CD4-positive, alpha-beta T cell treated with Interleukin-6 for 4 hours (primary cell): ENCODE results near the gene OPA3.

Source experiments
- DNase-seq: peaks from one replicate; pipeline ENCODE4 v3.0.0-alpha.2; 2020; ENCODE audit warnings: mixed read lengths

OPA3 gene

DNA sequence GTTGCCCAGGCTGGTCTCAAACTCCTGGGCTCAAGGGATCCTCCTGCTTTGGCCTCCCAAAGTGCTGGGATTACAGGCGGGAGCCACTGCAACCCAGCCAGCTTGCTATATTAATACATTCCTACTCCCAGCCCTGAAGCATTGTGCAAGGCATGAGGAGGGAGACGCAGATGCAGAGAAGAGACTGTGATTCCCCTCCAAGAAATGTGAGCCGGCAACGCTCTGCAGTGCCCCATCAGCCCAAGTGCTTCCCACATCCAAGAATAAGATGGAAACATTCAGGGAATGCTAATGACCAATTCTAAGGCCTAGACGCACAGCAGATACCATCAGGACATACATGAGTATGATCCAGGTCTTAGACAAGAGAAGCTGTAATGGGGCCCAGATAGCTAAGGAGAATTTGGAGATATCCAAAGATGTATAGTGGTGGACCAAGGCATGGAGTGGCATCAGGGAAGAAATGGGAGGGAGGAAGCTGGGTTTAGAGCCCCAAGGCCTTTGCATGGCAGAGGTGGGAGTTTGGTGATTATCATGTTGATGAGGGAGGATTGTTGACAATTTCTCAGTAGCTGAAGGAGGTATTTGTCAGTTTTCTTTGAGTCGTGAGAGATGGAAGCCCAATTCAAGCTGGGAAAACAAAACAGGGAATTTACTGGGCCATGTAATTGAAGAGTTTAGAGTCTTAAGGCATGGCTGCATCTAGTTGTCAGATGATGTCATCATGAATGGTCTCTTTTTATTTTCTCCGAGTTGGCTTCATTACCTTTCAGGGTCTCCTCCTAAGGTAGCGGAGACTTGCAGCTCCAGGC, 83.5 kb downstream of the OPA3 start:
- no peak for DNase-seq

DNA sequence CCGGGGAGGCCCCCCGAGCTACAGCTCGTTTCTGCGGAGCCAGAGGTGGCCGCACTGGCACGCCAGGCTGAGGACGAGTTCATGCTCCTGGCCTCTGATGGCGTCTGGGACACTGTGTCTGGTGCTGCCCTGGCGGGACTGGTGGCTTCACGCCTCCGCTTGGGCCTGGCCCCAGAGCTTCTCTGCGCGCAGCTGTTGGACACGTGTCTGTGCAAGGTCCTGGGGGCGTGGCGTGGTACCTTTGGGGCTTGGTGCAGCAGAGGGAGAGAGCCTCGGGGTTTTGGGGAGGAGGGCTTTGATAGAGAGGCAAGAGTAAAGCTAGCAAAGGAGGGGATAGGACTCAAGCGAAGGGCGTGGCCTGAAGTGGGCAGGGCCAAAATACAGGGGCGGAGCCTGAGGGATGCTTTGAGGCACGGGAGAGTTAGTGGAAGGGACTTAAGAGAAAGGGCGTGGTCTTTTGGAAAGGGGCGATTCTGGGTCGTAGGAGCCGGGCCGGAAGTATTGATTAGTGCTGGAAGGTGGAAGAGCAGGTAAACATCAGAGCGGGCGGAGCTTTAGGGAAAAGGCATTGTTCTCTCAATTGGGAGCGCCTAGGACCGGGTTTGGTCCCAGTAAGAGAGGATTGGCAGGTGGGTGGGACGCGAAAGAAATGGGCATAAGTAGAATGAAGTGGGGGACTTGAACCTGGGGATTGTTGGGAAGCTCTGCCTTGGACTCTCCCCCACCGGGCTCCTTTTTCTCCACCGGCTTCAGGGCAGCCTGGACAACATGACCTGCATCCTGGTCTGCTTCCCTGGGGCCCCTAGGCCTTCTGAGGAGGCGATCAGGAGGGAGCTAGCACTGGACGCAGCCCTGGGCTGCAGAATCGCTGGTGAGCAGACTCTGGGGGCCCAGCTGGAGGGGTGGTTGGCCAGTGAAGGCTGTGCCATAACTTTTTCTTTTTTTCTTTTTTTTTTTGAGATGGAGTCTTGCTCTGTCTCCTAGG, 85.1 kb downstream of the OPA3 start:
- DNase-seq: peak; percentile 71

DNA sequence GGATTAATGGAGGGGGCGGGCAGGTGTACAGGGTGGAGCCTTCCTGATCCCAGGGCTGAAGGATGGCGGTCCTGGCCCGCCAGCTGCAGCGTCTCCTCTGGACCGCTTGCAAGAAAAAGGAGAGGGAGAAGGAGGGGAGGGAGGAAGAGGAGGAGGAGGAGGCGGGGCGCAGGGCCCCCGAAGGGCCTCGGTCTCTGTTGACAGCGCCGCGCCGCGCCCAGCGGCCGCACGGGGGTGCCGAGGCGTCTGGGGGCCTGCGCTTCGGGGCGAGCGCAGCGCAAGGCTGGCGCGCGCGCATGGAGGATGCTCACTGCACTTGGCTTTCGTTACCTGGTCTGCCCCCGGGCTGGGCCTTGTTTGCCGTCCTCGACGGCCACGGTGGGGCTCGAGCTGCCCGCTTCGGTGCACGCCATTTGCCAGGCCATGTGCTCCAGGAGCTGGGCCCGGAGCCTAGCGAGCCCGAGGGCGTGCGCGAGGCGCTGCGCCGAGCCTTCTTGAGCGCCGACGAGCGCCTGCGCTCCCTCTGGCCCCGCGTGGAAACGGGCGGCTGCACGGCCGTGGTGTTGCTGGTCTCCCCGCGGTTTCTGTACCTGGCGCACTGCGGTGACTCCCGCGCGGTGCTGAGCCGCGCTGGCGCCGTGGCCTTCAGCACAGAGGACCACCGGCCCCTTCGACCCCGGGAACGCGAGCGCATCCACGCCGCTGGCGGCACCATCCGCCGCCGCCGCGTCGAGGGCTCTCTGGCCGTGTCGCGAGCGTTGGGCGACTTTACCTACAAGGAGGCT, 86.0 kb downstream of the OPA3 start, which contains the start of gene PPM1N:
PPM1N (plus strand) TSS at position 33 of the 785 bp plus-strand sequence; CDS start at position 63, 30 bp downstream.
- peak; percentile 77 for DNase-seq

DNA sequence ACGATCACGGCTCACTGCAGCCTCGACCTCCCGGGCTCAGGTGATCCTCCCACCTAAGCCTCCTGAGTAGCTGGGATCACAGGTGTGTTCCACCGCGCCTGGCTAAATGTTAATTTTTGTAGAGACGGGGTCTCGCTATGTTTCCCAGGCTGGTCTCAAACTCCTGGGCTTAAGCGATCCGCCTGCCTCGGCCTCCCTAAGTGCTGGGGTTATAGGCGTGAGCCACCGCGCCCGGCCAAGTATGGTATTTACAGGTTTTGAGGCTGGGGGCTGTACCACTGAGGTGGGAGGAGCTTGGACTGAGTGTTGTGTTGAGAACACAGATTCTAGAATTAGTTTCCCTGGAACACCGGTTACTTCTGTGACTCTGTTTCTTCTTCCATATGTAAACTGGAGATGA, 86.8 kb downstream of the OPA3 start:
- DNase-seq: no peak

DNA sequence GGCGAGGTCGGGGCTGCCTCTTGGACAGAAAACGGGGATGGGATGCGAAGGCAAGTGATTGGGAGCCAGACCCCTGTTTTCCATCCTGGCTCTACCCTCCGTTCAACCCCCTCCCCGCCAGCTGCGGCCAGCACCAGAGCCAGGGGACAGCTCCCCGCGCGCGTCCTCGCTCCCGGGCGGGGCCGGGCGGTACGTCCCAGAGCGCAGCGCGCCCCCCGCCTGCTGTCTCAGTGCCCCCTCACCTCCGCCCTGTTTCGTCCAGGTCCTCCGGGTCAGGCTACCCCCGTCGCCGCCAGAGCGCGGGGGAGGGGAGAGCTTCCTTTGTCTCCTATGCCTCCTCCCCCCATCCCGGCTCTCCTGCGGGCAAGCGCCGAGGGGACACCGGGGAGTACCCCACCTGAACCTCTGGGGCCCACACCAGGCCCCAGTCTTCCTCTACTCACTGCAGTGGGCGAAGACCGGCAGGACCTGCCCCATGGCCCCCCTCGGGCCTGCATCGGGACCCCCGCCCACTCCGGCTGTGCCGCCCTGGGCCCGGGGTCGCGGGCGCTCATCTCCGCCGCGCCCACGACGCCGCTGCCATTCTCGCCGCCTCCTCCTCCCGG, 88.2 kb downstream of the OPA3 start:
- peak; percentile 55 for DNase-seq

DNA sequence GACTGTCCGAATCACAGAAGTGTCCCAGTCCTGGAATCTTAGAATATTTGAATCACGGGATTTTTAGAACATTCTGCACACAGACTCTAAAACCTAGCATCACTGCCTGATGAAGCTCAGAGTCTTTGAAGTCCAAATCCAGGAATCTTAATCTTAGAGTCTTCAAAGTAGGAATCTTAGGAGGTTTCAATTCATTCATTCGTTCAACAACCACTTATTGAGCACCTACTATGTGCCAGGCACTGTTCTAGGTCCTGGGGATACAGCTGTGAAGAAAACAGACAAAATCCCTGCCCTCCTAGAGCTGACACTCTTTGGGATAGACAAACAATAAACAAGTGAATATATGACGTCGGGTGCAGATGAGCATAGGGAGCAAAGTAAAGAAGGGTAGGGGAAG, 89.4 kb downstream of the OPA3 start:
- DNase-seq: no peak

DNA sequence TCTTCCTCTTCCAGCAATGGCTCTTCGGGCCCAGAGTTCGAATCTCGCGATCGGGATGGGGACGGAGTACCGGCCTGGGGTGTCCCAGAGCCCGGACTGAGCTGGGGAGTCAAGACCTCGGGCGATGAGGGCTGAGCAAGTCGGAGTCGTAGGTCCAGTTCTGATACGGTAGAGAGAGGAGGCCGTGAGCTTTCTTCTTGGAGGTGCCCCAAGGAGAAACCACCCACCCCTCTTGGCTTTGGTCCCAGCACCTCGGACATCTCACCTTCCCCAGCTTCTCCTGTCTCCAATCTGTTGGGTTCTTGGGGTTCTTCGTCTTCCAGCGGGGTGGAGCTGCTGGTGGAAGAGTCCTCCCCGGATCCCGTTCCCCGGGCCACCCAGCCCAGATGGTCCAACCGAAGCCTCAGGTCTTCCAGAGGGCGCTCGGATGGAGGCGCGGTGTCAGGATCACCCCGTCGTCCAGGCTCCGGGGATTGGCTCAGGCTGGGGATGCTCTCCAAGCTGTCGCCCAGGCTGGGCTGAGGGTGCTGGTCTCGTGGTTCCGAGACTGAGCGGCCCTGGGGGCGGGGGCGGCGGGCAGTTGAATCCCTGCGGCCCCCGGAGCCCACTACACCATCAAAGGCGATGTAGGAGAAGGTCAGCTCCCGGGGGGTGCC, 90.2 kb downstream of the OPA3 start:
- DNase-seq: no peak

DNA sequence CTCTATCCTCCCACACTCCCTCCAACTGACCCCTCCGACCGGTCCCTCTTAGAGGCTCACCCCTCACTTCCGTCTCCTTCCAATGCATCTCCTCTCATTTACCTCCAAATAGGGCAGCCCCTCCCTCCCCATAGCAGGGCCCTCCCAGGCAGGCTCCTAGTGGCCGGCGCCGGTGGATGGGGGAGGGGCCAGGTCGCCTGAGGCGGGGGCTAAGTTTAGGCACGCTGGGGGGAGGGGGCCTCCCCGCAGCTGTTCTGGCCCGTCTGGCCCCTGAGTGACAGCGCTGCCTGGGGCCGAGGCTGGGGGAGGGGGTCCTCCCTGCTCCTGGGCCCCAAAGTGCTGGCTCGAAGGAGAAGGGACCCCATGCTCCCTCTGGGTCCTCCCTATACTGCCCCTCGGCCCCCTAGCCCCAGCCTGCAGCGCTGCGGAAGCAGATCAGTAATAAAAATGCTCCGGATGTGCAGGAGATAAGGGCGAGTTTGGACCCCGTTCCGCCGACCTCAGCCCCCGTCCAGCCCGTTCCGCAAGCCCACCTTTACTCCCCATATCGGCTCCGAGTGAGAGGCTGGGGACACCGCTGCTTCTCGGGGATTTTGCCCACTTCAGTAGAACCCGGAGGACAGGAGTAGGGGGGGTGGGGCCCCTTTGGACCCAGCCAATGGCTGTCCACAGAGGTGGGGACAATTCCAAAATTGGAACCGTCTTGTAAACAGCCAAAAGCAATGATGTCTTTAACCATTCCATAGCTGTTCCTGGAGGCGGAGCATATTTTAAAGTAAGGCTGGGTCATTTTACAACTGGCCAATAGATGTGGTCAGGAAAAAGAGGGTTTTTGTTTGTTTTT, 91.8 kb downstream of the OPA3 start:
- DNase-seq: no peak

DNA sequence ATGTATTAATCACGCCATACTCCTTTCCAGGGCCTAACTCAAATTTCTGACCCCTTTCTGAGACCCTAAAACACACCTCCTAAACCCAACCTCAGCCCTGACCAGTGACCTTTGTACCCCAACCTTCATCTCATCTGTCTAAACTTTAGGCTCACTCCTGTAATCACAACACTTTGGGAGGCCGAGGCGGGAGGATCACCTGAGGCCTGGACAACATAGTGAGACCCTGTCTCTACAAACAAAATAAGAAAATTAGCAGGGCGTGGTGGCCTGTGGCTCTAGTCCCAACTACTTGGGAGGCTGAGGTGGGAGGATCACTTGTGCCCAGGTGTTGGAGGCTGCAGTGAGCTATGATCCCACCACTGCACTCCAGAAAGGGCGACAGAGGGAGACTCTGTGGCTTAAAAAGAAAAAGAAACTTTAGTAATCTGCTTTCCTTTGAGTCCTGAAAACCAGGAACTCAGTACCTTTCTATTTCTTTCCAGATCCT, 92.4 kb downstream of the OPA3 start:
- DNase-seq: no peak

DNA sequence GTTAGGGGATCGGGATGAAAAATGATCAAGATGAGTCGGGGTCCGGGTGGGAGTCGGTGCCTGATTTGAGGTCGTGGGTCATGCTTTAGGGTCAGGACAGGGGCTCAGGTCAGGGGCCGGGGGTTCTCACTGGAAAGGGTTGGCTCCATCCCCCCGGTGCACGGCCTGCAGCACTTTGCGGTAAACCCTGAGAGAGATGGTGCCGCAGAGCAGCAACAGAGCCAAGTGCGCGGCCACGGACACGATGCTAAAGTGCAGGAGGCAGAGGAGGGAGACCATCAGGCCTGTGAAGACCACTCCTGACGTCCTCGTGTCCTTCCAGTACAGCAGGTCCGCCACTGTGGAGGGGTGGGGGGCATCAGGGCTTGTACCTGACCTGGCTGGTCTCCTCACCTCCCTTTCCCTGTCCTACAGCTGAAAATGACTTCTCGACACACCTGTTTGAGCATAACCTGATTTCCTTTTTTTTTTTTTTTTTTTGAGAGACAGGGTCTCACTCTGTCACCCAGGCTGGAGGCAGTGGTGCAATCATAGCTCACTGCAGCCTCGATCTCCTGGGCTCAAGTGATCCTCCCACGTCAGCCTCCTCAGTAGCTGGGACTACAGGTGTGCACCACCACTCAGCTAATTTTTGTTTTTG, 95.3 kb downstream of the OPA3 start:
- DNase-seq: no peak

DNA sequence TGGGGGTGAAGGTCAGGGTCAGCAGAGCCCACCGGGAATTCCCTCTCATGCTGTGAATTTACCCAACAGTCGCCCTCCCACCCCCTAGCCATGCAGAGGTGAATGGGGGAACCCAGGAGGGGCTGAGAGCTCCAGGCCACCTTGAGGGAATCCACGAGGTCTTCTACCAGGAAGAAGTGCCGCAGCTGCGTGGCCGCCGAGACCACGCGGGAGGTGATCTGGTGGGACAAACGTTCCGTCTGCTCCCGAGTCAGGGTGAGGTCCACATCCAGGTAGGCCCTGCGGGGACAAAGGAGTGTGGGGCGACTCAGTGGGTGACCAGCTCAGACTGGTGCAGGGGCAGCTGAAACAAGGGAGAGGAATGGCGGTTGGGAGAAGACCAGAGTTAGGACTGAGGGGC, 95.9 kb downstream of the OPA3 start:
- no peak for DNase-seq

DNA sequence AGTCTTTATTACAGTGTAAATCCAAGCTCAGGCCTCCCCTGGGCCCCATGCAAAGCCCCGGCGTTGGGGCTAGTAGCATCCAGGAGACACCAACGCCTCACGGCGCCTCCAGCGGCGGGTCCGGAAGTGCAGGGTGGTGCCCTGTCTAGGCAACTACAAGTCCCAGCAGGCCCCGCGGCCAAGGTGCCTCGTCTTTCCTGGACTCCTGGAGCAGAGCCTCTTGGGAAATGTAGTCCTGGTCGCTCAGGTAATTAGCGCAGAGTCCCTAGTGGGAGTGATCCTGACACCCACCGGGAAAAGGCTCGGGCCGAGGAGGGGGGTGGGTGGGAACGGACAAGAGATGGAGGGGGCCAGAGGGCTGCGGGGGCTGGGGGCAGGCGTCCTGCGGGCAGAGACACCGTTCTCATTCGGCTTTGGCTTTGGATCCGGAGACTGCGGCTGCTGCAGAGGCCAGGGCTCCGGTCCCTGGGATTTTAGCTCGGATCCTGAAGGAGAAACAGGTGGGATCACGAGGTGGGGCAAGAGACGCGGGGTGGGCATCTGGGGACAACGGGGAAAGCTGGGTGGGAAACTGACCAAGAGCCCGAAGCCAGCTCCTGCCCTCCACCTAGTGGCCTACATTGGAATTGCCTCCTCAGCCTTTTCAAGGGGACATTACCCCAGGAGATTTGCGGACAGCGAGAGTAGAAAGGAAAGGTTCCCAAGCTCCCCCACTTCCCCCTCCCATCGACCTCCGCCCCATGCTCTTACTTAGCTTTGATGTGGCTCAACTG, 99.1 kb downstream of the OPA3 start:
- peak; percentile 99 for DNase-seq

DNA sequence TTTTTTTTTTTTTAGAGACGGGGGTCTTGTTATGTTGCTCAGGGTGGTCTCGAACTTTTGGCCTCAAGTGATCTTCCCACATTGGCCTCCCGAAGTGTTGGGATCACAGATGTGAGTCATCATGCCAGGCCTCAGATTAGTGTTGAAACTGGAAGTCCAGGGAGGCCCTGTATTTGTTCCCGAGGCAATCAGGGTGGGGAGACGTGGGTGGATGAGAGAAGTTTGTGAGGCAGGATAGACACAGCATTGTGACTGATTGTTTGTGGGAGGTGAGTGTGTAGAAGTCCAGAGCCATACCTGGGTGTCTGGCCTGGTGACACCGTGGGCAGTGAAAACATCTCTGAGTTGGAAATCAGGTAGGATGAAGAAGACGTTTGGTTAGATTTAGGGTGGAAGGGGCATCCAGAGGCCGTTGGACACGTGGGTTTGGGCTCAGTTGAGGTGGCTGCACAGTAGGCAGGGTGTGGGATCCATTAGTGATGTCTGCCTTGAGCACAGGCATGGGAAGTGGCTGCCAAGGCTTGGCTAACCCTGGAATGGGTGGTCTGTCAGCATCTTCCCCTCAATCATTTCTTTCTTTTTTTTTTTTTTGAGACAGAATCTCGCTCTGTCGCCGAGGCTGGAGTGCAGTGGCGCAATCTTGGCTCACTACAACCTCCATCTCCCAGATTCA, 100.2 kb downstream of the OPA3 start:
- no peak for DNase-seq

DNA sequence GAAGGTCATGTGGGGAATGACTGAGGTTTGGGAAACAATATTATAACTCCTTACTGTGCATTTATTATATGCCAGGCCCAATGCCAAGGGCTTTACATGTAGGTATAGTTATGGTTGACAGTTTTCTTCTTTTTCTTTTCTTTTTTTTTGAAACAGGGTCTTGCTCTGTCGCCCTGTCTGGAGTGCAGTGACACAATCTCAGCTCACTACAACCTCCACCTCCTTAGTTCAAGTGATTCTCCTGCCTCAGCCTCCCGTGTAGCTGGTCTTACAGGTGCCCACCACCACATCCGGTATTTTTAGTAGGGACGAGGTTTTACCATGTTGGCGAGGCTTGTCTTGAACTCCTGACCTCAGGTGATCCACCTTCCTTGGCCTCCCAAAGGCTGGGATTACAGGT, 101.6 kb downstream of the OPA3 start:
- no peak for DNase-seq

DNA sequence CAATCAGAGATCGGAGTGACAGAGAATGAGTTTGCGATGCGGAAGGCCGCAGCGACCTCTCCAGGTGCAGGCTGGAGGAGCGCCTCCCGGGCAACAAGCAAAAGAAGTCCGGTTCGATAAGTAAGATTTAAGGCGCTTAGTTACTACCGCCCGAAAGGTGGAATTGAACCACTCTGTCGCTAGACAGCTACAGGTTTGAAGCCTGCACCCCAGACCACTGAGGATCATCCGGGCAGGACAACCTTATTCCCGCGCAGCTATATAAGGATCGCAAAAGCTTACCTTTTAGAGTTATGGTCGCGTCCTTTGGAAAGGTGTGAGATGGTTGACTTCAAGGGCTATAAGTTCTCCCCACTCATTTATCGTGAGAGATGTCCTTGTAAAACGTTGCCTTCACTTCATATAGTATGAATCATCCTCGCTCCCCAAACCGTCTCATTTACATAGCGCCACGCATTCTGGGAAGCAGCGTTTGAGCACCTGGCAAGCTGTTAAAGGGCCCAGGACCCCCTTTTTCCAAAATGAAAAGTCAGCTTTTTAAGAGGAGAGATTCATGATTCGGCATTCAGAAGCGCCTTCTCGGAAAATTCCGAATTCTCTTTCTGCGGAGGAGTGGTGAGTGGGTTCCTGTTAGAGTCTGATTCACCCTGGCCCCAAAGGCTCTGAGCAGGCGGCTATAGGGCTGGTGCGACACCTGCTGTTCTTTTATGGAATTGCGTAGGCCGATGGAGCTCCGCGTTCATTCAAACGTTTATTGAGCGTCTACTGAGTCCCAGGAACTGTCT, 106.0 kb downstream of the OPA3 start:
- peak; percentile 89 for DNase-seq

DNA sequence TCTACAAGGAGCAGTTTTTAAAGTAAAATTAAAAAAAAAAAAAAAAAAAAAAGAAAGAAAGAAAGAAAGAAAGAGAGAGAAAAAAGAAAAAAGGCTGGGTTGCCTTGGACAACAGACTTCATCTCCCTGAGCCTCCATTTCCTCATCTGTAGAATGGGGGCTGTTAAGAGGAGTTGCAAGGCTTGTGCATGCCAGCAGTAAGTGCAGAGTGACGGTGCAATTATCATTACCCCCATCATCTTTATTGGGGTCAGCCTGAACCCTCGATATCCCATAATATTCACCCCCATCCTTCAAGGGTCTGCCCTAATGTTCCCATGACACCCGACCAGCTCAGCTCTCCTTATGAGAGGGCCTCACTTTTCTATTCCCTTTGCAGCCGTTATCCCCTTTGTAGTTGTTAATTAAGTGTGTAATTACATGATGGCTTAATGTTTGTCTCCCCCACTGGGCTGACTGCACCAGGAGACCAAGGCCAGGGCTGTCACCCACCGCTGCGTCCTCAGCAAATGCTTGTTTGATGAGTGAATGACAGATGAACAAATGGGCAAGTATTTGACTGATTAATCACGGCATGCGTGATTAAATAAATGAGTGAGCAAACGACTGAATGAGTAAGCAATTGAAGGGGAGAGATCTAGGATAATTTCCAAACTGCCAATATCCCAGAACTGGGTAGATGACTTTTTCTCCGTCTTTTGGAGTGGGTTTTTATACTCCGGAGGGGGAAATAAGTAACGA, 106.7 kb downstream of the OPA3 start:
- peak; percentile 23 for DNase-seq
